Measurements from ENCODE around the gene FBN2. TPM values are rescaled to one million over a fixed set of nuclear protein-coding genes. Genes with fewer than 3 reads are reported as not detected.

FBN2 gene
- total RNA-seq, 1 experiment from 2014 or later = 1.6 TPM

DNA sequence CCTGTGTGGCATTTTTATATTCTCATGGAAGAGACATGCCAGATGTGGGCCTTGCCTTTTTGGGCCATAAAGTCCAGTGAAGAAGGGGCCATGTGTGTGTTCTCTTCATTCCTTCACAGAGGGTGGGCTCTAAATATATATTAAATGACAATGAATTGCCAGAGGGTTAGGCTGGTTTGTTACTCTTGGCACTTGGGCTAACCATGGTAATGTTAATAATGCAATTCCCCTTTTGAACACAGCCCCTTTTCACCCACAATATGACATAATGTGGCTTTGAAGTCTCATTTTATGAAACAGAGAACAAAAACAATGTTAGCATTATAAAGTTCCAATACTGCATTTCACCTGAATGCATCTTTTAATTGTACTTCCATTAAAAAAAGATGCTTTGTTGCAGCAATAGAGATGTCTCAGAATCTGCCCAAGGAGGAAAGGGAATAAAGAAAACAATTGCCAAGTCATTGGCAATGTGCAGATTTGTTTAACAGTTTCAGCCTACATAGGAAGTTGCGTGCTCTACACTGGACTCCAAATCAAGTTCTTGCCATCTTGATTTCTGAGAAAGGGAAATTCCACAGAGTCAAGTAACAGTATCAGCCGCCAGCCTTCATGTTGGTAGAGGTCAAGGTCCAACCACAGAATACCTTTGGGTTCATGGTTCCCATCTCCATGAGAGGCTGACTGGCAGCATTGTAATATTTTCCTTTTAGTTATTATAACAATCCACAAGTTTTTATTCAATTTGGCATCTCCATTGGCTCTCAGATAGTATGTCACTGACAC, 312.6 kb downstream of the FBN2 start:
- Histone ChIP-seq H3K27ac (ENCODE audit: low read depth, low read length, poor library complexity, severe bottlenecking) (no peak overlapping the region), H3K4me1 (ENCODE audit: insufficient read depth, low read length, poor library complexity, severe bottlenecking) (no peaks in the 10 kb centered on the region), H3K9me3 (ENCODE audit: low read depth, low read length, poor library complexity, severe bottlenecking) (no peaks in the 10 kb centered on the region), H3K27me3 (replicated peaks; ENCODE audit: insufficient read depth, low read depth, low read length, poor library complexity) (no peaks in the 10 kb centered on the region), H3K36me3 (ENCODE audit: insufficient read depth, low read length, poor library complexity, severe bottlenecking) (no peaks in the 10 kb centered on the region), H3K4me3 (ENCODE audit: low read depth, low read length, poor library complexity, severe bottlenecking) (no peak overlapping the region)
- ChIA-PET POLR2A (ENCODE audit: low non-redundant PET) (no interaction called here), CTCF (no interaction called here)
- intact Hi-C loops (cut with micrococcal nuclease; ENCODE audit: unreplicated experiment) = no loop called here
- no peak for DNase-seq (ENCODE audit: low spot score)
- BruUV-seq (replicated peaks) = no TSS peak
- TF ChIP-seq EZH2 (IDR thresholded peaks at IDR 0.05; ENCODE audit: borderline replicate concordance, low read depth, low read length, poor library complexity, severe bottlenecking) = no peak
- TF ChIP-seq, protein P1, sequence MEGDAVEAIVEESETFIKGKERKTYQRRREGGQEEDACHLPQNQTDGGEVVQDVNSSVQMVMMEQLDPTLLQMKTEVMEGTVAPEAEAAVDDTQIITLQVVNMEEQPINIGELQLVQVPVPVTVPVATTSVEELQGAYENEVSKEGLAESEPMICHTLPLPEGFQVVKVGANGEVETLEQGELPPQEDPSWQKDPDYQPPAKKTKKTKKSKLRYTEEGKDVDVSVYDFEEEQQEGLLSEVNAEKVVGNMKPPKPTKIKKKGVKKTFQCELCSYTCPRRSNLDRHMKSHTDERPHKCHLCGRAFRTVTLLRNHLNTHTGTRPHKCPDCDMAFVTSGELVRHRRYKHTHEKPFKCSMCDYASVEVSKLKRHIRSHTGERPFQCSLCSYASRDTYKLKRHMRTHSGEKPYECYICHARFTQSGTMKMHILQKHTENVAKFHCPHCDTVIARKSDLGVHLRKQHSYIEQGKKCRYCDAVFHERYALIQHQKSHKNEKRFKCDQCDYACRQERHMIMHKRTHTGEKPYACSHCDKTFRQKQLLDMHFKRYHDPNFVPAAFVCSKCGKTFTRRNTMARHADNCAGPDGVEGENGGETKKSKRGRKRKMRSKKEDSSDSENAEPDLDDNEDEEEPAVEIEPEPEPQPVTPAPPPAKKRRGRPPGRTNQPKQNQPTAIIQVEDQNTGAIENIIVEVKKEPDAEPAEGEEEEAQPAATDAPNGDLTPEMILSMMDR (conservative IDR thresholded peaks at IDR 0.05; ENCODE audit: low read depth, low read length) = no peak

DNA sequence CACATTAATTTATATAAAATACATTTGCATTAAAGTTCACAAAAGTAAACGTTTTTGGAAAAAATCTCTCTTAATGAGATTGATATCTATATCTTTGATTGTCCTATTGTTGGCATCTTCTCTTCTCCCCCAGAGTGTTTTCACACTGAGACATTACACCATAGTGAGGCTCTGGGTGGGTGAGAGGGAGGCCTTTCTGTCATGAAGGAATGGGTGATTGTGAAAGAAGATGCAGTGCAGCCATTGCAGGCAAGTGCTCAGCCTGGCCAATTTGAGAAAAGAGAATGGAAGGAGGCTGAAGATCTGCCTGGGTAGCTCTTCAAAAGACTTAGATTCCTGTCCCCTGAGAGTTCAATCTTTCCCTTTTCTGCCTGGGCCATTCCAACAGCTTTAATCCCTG, 313.7 kb downstream of the FBN2 start:
- TF ChIP-seq EZH2 (IDR thresholded peaks at IDR 0.05; ENCODE audit: borderline replicate concordance, low read depth, low read length, poor library complexity, severe bottlenecking) = no peak
- TF ChIP-seq, protein P1 (conservative IDR thresholded peaks at IDR 0.05; ENCODE audit: low read depth, low read length) = no peak
- no TSS peak for BruUV-seq (replicated peaks)
- ChIA-PET POLR2A (ENCODE audit: low non-redundant PET) (no interaction called here), CTCF (no interaction called here)
- Histone ChIP-seq H3K36me3 (ENCODE audit: insufficient read depth, low read length, poor library complexity, severe bottlenecking) (no peaks in the 10 kb centered on the region), H3K9me3 (ENCODE audit: low read depth, low read length, poor library complexity, severe bottlenecking) (no peaks in the 10 kb centered on the region), H3K27me3 (replicated peaks; ENCODE audit: insufficient read depth, low read depth, low read length, poor library complexity) (no peaks in the 10 kb centered on the region), H3K27ac (ENCODE audit: low read depth, low read length, poor library complexity, severe bottlenecking) (no peak overlapping the region), H3K4me3 (ENCODE audit: low read depth, low read length, poor library complexity, severe bottlenecking) (no peak overlapping the region), H3K4me1 (ENCODE audit: insufficient read depth, low read length, poor library complexity, severe bottlenecking) (no peaks in the 10 kb centered on the region)
- DNase-seq (ENCODE audit: low spot score) = no peak
- intact Hi-C loops (cut with micrococcal nuclease; ENCODE audit: unreplicated experiment) = no loop called here

DNA sequence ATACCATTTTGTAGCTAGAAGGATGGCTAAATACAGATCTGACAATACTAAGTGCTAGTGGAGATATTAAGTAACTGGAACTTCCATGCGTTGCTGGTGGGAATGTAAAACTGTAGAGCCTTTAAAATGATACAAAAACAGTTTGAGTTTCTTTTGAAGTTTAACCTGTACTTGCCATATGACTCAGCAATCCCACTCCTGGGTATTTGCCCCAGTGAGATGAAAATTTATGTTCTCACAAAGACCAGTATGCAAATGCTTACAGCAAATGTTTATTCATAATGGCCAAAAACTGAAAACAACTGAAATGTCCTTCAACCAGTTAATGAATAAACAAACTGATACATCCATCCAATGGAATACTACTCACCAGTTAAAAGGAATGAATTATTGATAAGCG, 317.2 kb downstream of the FBN2 start:
- ChIA-PET CTCF (no interaction called here), POLR2A (ENCODE audit: low non-redundant PET) (no interaction called here)
- no peaks in the 10 kb centered on the region for H3K4me1 ChIP-seq (ENCODE audit: insufficient read depth, low read length, poor library complexity, severe bottlenecking)
- TF ChIP-seq, protein P1 (conservative IDR thresholded peaks at IDR 0.05; ENCODE audit: low read depth, low read length) = no peak
- no peak for TF ChIP-seq EZH2 (IDR thresholded peaks at IDR 0.05; ENCODE audit: borderline replicate concordance, low read depth, low read length, poor library complexity, severe bottlenecking)
- no peaks in the 10 kb centered on the region for H3K27me3 ChIP-seq (replicated peaks; ENCODE audit: insufficient read depth, low read depth, low read length, poor library complexity)
- no peak overlapping the region for H3K4me3 ChIP-seq (ENCODE audit: low read depth, low read length, poor library complexity, severe bottlenecking)
- intact Hi-C loops (cut with micrococcal nuclease; ENCODE audit: unreplicated experiment) = no loop called here
- H3K36me3 ChIP-seq (ENCODE audit: insufficient read depth, low read length, poor library complexity, severe bottlenecking) = no peaks in the 10 kb centered on the region
- BruUV-seq (replicated peaks) = no TSS peak
- DNase-seq (ENCODE audit: low spot score) = no peak
- no peaks in the 10 kb centered on the region for H3K9me3 ChIP-seq (ENCODE audit: low read depth, low read length, poor library complexity, severe bottlenecking)
- no peak overlapping the region for H3K27ac ChIP-seq (ENCODE audit: low read depth, low read length, poor library complexity, severe bottlenecking)

Measured in A673 (cell line).